Measurements from ENCODE around the gene PRCC.
A peak's percentile ranks its signal among the peaks of the same experiment; 100 is the strongest.
"Not testable (repeated sequence)": the region's sequence is repeated elsewhere in the genome, so short reads cannot be mapped to it uniquely, and the experiment has no call there.

PRCC gene

GRCh38 chr1:156755527-156755950 is 11.8 kb upstream of the PRCC start:
- H3K4me3 ChIP-seq: no peak overlapping the region
- peak overlapping the region in 1 of 21 experiments; percentile 5 for H3K27ac ChIP-seq

GRCh38 chr1:156756355-156756754 is 11.0 kb upstream of the PRCC start:
- Histone ChIP-seq H3K4me3 (no peak overlapping the region), H3K27ac (no peak overlapping the region)

GRCh38 chr1:156757572-156758253 is 9.6 kb upstream of the PRCC start:
- H3K4me3 ChIP-seq, H3K27ac ChIP-seq: not testable (repeated sequence)

- no peak overlapping the region for H3K4me3 ChIP-seq
- H3K27ac ChIP-seq: no peak overlapping the region
These were observed 7.1 kb upstream of the PRCC start for GRCh38 chr1:156760092-156760795.

- H3K4me3 ChIP-seq: no peak overlapping the region
- H3K27ac ChIP-seq: no peak overlapping the region
These were observed 6.6 kb upstream of the PRCC start for GRCh38 chr1:156760796-156761104.

- not testable (repeated sequence) for H3K27ac ChIP-seq, H3K4me3 ChIP-seq
These were observed 2.2 kb upstream of the PRCC start for GRCh38 chr1:156765136-156765535.

GRCh38 chr1:156765666-156766065 is 1.7 kb upstream of the PRCC start:
- Histone ChIP-seq H3K27ac (peak overlapping the region in 13 of 21 experiments; percentile 78 to 99 (median 93)), H3K4me3 (no peak overlapping the region)

- H3K4me3 ChIP-seq: peak overlapping the region; percentile 52 to 96 (median 87)
- peak overlapping the region; percentile 25 to 99 (median 96) for H3K27ac ChIP-seq
These were observed 836 bp upstream of the PRCC start for GRCh38 chr1:156766298-156767100.

- Histone ChIP-seq H3K27ac (peak overlapping the region; percentile 91 to 100 (median 98)), H3K4me3 (peak overlapping the region; percentile 60 to 96 (median 87))
These were observed 707 bp downstream of the PRCC start for GRCh38 chr1:156767879-156768604.

GRCh38 chr1:156768610-156769295 is 1.4 kb downstream of the PRCC start:
- Histone ChIP-seq H3K4me3 (peak overlapping the region; percentile 60 to 96 (median 87)), H3K27ac (peak overlapping the region in 16 of 21 experiments; percentile 91 to 100 (median 98))

- H3K4me3 ChIP-seq: no peak overlapping the region
- no peak overlapping the region for H3K27ac ChIP-seq
These were observed 4.9 kb downstream of the PRCC start for GRCh38 chr1:156772222-156772621.

GRCh38 chr1:156772728-156773497 is 5.6 kb downstream of the PRCC start:
- no peak overlapping the region for H3K27ac ChIP-seq
- H3K4me3 ChIP-seq: no peak overlapping the region

GRCh38 chr1:156773607-156774006 is 6.3 kb downstream of the PRCC start:
- H3K4me3 ChIP-seq: no peak overlapping the region

GRCh38 chr1:156775799-156776198 is 8.5 kb downstream of the PRCC start:
- Histone ChIP-seq H3K4me3 (no peak overlapping the region), H3K27ac (no peak overlapping the region)

More at GRCh38 chr1:156773607-156774006, 6.3 kb downstream of the PRCC start:
- no peak overlapping the region for H3K27ac ChIP-seq

GRCh38 chr1:156776942-156777341 is 9.6 kb downstream of the PRCC start:
- no peak overlapping the region for H3K27ac ChIP-seq

GRCh38 chr1:156777573-156777972 is 10.2 kb downstream of the PRCC start:
- Histone ChIP-seq H3K4me3 (no peak overlapping the region), H3K27ac (no peak overlapping the region)

More at GRCh38 chr1:156776942-156777341, 9.6 kb downstream of the PRCC start:
- H3K4me3 ChIP-seq: no peak overlapping the region

GRCh38 chr1:156781585-156782186 is 14.4 kb downstream of the PRCC start:
- Histone ChIP-seq H3K4me3 (no peak overlapping the region), H3K27ac (no peak overlapping the region)

- Histone ChIP-seq H3K4me3 (no peak overlapping the region), H3K27ac (no peak overlapping the region)
These were observed 18.1 kb downstream of the PRCC start for GRCh38 chr1:156785458-156785857.

Data from skin epidermis (tissue), 12 donors.